ENCODE results near the gene ELAC1. TPM values are rescaled to one million over a fixed set of nuclear protein-coding genes. Genes with fewer than 3 reads are reported as not detected.

ELAC1 gene
- total RNA-seq, 1 donor from 2014 or later: 8.4 TPM

DNA sequence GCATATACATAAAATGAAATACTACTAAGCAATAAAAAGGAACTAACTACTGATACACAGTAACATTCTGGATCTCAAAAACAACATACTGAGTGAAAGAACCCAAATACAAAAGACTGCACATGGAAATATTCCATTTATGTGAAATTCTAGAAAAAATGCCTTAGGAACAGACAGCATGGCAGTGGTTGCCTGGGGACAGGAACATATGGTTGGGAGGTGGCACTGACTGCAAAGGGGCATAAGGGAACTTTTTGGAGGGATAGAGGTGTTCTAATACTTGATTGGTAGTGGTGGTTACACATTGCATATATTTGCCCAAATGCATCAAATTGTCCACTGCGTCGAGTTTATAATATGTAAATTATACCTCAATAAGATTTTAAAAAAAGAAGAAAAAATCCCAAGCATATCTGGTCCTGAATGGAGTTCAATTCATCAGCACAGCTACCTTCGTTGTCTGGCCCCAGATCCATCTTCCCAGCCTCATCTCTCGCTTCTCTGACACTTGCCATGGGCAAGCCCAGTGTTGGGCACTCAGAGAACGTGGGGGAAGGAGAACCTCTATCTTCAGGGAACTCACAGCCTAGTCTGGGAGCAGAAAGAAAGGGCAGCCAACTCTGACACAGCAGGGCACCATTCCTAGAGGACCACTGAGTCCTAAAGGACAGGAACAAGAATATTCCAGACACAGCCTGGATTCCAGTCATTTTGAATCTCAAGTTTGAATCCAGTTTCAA lies 53.6 kb downstream of the ELAC1 start:
- H3K27me3 Mint-ChIP-seq (ENCODE audit: low read depth): no peaks in the 10 kb centered on the region
- H3K27ac Mint-ChIP-seq (ENCODE audit: unreplicated experiment): no peak overlapping the region
- H3K4me3 Mint-ChIP-seq (ENCODE audit: unreplicated experiment): no peak overlapping the region
- TF ChIP-seq, protein P1, sequence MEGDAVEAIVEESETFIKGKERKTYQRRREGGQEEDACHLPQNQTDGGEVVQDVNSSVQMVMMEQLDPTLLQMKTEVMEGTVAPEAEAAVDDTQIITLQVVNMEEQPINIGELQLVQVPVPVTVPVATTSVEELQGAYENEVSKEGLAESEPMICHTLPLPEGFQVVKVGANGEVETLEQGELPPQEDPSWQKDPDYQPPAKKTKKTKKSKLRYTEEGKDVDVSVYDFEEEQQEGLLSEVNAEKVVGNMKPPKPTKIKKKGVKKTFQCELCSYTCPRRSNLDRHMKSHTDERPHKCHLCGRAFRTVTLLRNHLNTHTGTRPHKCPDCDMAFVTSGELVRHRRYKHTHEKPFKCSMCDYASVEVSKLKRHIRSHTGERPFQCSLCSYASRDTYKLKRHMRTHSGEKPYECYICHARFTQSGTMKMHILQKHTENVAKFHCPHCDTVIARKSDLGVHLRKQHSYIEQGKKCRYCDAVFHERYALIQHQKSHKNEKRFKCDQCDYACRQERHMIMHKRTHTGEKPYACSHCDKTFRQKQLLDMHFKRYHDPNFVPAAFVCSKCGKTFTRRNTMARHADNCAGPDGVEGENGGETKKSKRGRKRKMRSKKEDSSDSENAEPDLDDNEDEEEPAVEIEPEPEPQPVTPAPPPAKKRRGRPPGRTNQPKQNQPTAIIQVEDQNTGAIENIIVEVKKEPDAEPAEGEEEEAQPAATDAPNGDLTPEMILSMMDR (IDR thresholded peaks at IDR 0.05): no peak
- peaks cover 7% of the 10 kb centered on the region for H3K36me3 Mint-ChIP-seq (ENCODE audit: low read depth)
- no peak for DNase-seq (ENCODE audit: low spot score)
- H3K4me1 Mint-ChIP-seq (ENCODE audit: low read depth): no peaks in the 10 kb centered on the region
- H3K9me3 Mint-ChIP-seq (ENCODE audit: low read depth): peaks cover 5% of the 10 kb centered on the region

DNA sequence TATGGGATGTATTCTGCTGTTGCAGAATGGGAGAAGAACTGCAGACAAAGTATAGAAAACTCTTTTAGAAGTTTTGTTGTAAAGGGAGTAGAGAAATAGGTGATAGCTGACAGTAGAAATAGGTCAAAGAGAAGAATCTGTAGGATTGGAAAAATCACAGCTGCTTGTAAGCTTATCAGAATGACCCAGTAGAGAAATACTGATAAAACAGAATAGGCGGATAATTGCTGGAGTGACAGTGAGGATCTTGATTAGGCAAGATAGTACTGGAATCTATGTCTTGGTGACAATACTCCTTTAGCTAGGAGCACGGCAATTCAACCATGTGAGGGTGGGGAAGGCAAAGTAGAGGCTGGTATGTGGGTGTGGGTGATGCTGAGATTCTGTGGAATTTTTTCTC lies 57.7 kb downstream of the ELAC1 start:
- H3K27me3 Mint-ChIP-seq (ENCODE audit: low read depth): no peaks in the 10 kb centered on the region
- no peak overlapping the region for H3K4me3 Mint-ChIP-seq (ENCODE audit: unreplicated experiment)
- H3K4me1 Mint-ChIP-seq (ENCODE audit: low read depth): peaks cover 18% of the 10 kb centered on the region
- TF ChIP-seq, protein P1 (IDR thresholded peaks at IDR 0.05): no peak
- no peak overlapping the region for H3K27ac Mint-ChIP-seq (ENCODE audit: unreplicated experiment)
- H3K36me3 Mint-ChIP-seq (ENCODE audit: low read depth): peaks cover 5% of the 10 kb centered on the region
- H3K9me3 Mint-ChIP-seq (ENCODE audit: low read depth): peaks cover 5% of the 10 kb centered on the region
- no peak for DNase-seq (ENCODE audit: low spot score)

DNA sequence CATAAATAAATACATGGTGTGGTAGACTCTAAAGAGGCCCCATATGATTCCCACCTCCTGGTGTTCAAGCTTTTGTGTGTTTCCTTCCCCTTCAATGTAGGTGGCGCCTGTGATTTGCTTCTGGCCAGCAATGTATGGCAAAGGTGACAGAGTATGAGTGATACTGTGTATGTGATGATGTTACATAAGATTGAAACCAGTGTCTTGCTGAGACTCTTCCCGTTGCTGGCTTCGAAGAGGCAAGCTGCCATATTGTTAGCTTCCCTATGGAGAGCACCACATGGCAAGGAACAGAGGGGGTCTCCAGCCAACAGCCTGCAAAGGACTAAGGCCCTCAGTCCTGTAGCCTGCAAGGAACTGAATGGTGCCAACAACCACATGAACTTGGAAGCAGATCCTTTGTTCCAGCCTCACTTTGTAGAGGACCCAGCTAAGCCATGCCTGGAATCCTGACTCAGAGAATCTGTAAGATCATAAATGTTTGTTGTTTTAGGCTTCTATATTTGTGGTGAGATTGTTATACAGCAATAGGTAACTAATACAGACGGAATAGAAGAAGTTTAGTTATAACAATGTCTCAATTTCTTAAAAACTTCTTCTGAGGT lies 60.5 kb downstream of the ELAC1 start:
- TF ChIP-seq, protein P1 (IDR thresholded peaks at IDR 0.05): no peak
- DNase-seq (ENCODE audit: low spot score): no peak
- H3K9me3 Mint-ChIP-seq (ENCODE audit: low read depth): peaks cover 4% of the 10 kb centered on the region
- no peaks in the 10 kb centered on the region for H3K27me3 Mint-ChIP-seq (ENCODE audit: low read depth)
- H3K4me3 Mint-ChIP-seq (ENCODE audit: unreplicated experiment): no peak overlapping the region
- H3K4me1 Mint-ChIP-seq (ENCODE audit: low read depth): peaks cover 42% of the 10 kb centered on the region
- no peak overlapping the region for H3K27ac Mint-ChIP-seq (ENCODE audit: unreplicated experiment)
- H3K36me3 Mint-ChIP-seq (ENCODE audit: low read depth): peaks cover 4% of the 10 kb centered on the region

DNA sequence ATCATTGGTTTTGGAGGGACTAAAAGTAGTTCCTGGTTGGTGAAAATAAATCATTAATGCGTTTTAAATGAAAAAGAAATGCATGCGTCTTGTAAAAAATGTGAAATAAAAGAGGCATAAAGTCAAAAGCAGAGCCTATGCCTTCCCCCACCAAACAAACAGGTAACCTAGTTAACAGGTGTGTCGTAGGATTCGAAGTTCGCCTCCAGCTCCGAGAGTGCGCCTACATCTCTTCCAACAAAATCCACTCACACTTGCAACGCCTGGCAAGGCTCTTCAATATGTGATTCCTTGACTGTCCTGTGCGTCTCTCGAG lies 61.5 kb downstream of the ELAC1 start:
- Mint-ChIP-seq H3K27me3 (ENCODE audit: low read depth) (no peaks in the 10 kb centered on the region), H3K9me3 (ENCODE audit: low read depth) (no peaks in the 10 kb centered on the region), H3K27ac (ENCODE audit: unreplicated experiment) (peak overlapping the region; percentile 100), H3K4me1 (ENCODE audit: low read depth) (peaks cover 47% of the 10 kb centered on the region), H3K36me3 (ENCODE audit: low read depth) (no peaks in the 10 kb centered on the region), H3K4me3 (ENCODE audit: unreplicated experiment) (peak overlapping the region; percentile 98)
- TF ChIP-seq, protein P1 (IDR thresholded peaks at IDR 0.05): no peak
- DNase-seq (ENCODE audit: low spot score): no peak

DNA sequence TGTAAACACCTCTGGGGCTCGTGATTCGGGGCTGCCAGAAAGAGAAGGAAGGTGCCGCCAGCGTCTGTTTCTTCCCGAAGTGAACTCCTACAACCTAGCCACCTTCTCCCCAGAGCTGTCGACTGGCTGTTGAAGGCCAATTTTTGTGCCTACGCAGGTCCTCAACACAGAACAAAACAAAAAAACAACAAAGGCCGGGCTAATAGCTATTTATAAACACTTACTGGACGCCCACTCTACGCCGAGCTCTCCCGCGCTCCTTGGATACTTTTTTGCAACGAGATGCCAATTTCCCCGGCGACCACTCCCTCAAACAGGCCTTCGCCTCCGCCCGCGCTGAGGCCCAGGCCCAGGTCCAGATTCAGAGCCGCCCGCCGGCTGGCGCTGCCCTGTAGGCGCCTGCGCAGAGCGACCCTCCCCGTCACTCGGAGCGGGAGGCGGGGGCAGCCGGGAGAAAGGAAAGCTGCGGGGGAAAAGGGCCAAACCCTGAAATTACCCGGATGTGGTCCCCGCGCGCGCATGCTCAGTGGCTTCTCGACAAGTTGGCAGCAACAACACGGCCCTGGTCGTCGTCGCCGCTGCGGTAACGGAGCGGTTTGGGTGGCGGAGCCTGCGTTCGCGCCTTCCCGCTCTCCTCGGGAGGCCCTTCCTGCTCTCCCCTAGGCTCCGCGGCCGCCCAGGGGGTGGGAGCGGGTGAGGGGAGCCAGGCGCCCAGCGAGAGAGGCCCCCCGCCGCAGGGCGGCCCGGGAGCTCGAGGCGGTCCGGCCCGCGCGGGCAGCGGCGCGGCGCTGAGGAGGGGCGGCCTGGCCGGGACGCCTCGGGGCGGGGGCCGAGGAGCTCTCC lies 62.1 kb downstream of the ELAC1 start, which contains the start of gene SMAD4:
Gene SMAD4, plus strand, starts transcription at position 520 of the 843 bp plus-strand sequence. CDS start 16,834 bp downstream, outside the sequence.
- DNase-seq (ENCODE audit: low spot score): peak; percentile 98
- H3K9me3 Mint-ChIP-seq (ENCODE audit: low read depth): no peaks in the 10 kb centered on the region
- TF ChIP-seq, protein P1 (IDR thresholded peaks at IDR 0.05): peak; percentile 25
- H3K27ac Mint-ChIP-seq (ENCODE audit: unreplicated experiment): peak within 1 kb of the TSS; percentile 100
- peaks cover 4% of the 10 kb centered on the region for H3K36me3 Mint-ChIP-seq (ENCODE audit: low read depth)
- H3K4me3 Mint-ChIP-seq (ENCODE audit: unreplicated experiment): peak within 1 kb of the TSS; percentile 98
- H3K4me1 Mint-ChIP-seq (ENCODE audit: low read depth): peaks cover 52% of the 10 kb centered on the region
- no peaks in the 10 kb centered on the region for H3K27me3 Mint-ChIP-seq (ENCODE audit: low read depth)
